Upper lobe of right lung (tissue), 1 donor: ENCODE measurements around the gene ZNF683. TPM values are rescaled to one million over a fixed set of nuclear protein-coding genes. Genes with fewer than 3 reads are reported as not detected.
A peak's percentile ranks its signal among the peaks of the same experiment; 100 is the strongest.

Experiments
- ATAC-seq: fragments of 200-7000 bp; cut with Tn5 transposase; one replicate; pipeline ENCODE4 v1.9.1; 2020; ENCODE audit warnings: mild to moderate bottlenecking, moderate library complexity
- DNase-seq: peaks from one replicate; pipeline ENCODE4 v3.0.0-alpha.2; 2020
- H3K27ac ChIP-seq: fragments of 200-600 bp; one replicate; pipeline ENCODE4 v1.8.0; 2022
- H3K27me3 ChIP-seq: fragments of 200-600 bp; one replicate; pipeline ENCODE4 v1.8.0; 2022; ENCODE audit warnings: mild to moderate bottlenecking
- H3K36me3 ChIP-seq: fragments of 200-600 bp; one replicate; pipeline ENCODE4 v1.8.0; 2022
- H3K4me1 ChIP-seq: fragments of 200-600 bp; one replicate; pipeline ENCODE4 v1.8.0; 2022
- H3K4me3 ChIP-seq: fragments of 200-600 bp; one replicate; pipeline ENCODE4 v1.8.0; 2022; ENCODE audit warnings: mild to moderate bottlenecking
- H3K9me3 ChIP-seq: fragments of 200-600 bp; one replicate; pipeline ENCODE4 v1.8.0; 2022
- CTCF ChIP-seq: fragments of 200-600 bp; IDR thresholded peaks from one replicate; pipeline ENCODE4 v1.8.0; 2022; ENCODE audit warnings: antibody characterized with exemption
- intact Hi-C: fragments of 100-400 bp; cut with DNase I; formaldehyde crosslinking; loops from one replicate; pipeline ENCODE4 v1.11.0; 2022
- total RNA-seq: library from RNA; stranded (reverse); fragmentation: NEBNext Ultra II Directional; extraction: Animal tissue kit (Norgen Biotek cat#: 25700); gene quantifications from one replicate; pipeline ENCODE4 v1.2.1, GENCODE V29; 2021
- donor health status: DM: no; HTN: yes; CAD: no; lungs with severe emphysema.

The ZNF683 gene
- total RNA-seq, 1 donor from 2014 or later = 1.1 TPM

GRCh38 chr1:26353976-26354820, 18.4 kb downstream of the ZNF683 start, which contains the start of gene CRYBG2:
Gene CRYBG2 (minus strand): TSS chr1:26354130. CDS start chr1:26346657, 7,473 bp downstream.
- no peak for TF ChIP-seq CTCF
- Histone ChIP-seq H3K9me3 (no peaks in the 10 kb centered on the region), H3K27me3 (peaks cover 23% of the 10 kb centered on the region), H3K36me3 (no peaks in the 10 kb centered on the region), H3K4me3 (no peak within 1 kb of the TSS), H3K4me1 (no peaks in the 10 kb centered on the region), H3K27ac (no peak within 1 kb of the TSS)
- peak; percentile 79 for DNase-seq
- intact Hi-C loops = no loop called here
- ATAC-seq = peak; percentile 88

DNA sequence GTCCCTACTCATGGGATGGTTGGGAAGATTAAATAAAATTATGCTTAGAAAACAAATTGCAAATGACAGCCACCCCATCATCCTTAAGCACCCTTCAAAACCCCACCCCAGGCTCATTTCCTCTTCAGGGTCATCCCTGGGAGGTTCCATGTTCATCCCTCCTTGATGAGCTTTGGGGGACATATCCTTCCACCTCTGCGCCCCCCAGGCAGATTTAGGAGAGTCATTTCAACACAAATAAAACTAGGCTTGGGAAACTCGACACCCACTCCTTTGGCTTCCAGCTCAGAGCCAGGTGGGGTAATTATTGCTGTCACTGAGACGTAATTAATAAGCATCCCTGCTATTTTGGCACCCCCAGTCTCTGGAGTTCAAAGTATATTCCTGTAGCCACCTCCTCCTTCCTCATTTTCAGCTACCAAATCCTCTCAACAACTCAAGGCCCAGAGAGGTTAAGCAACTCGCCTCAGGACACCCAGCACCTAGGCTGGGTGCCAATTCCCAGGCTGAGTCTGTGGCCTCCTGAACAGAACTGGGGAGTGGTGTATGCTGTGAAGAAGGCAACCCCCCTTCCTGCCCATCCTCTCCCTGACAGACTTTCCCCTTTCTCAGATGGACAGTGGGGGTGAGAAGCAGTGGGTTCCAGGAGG, 19.2 kb downstream of the ZNF683 start:
- H3K4me3 ChIP-seq = no peak overlapping the region

DNA sequence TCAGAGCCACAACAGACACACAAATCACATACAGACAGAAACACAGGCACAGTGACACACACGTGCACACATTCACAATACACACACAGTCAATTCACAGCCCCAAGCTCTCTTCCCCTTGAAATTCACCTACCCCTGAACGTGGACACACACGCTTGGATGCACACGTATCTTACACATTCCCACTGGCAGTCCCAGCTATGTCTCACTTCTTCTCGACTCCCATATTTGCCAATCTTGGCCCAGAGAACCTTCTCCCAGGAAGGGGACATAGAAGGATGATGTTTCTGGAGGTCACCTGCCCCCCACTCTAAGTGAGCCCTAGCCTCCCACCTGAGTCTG, 20.2 kb downstream of the ZNF683 start:
- intact Hi-C loops = no loop called here
- H3K4me1 ChIP-seq = no peaks in the 10 kb centered on the region
- no peaks in the 10 kb centered on the region for H3K36me3 ChIP-seq
- no peak overlapping the region for H3K27ac ChIP-seq
- H3K4me3 ChIP-seq = no peak overlapping the region
- DNase-seq (no peak), ATAC-seq (no peak)
- no peak for TF ChIP-seq CTCF
- H3K9me3 ChIP-seq = no peaks in the 10 kb centered on the region
- peaks cover 7% of the 10 kb centered on the region for H3K27me3 ChIP-seq

More for the DNA sequence above, 19.2 kb downstream of the ZNF683 start:
- no peaks in the 10 kb centered on the region for H3K9me3 ChIP-seq
- H3K27me3 ChIP-seq = peaks cover 16% of the 10 kb centered on the region
- intact Hi-C loops = no loop called here
- no peak for TF ChIP-seq CTCF
- H3K36me3 ChIP-seq = no peaks in the 10 kb centered on the region
- DNase-seq = no peak
- H3K27ac ChIP-seq = no peak overlapping the region
- no peak for ATAC-seq
- H3K4me1 ChIP-seq = no peaks in the 10 kb centered on the region

DNA sequence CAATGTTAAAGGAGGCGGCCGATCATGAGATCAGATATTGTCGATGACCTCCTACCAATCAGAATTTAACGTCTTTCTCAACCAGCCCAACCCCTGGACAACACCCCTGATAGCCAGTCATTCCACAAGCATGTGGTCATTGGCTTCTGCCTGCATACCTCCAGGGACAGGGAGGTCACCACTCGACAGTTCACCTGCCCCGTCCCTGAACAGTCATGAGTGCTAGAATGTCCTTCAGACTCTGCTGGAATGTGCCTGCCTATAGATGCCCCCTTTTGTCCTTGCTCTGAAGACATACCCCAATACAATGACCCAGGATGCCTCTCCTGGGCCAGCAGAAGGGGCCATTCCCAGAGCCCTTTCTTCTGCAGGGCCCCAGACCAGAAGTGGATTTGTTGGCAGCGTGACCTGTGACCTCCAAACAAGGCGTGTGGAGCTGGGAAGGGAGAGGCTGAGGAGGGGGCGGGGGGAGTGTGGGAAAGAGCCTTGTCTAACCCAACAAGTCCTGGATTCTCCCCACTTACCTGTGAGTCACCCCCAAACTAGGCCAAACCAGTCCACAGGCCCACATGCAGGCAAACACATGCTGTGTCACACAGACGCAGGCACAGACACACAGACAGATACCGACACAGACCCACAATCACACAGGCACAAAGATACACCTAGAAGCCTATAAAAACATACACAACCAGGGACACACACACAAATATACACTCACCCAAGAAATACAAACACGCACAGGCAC, 20.8 kb downstream of the ZNF683 start:
- DNase-seq (no peak), ATAC-seq (peak; percentile 71)
- no peaks in the 10 kb centered on the region for H3K36me3 ChIP-seq
- H3K27me3 ChIP-seq = peaks cover 7% of the 10 kb centered on the region
- TF ChIP-seq CTCF = no peak
- no peaks in the 10 kb centered on the region for H3K9me3 ChIP-seq
- no peak overlapping the region for H3K27ac ChIP-seq
- no peaks in the 10 kb centered on the region for H3K4me1 ChIP-seq
- H3K4me3 ChIP-seq = no peak overlapping the region
- intact Hi-C loops = no loop called here

GRCh38 chr1:26350701-26351589, 21.6 kb downstream of the ZNF683 start:
- Histone ChIP-seq H3K4me1 (no peaks in the 10 kb centered on the region), H3K36me3 (no peaks in the 10 kb centered on the region), H3K9me3 (no peaks in the 10 kb centered on the region), H3K4me3 (no peak overlapping the region), H3K27me3 (peaks cover 7% of the 10 kb centered on the region), H3K27ac (no peak overlapping the region)
- no peak for ATAC-seq
- intact Hi-C loops = no loop called here
- no peak for TF ChIP-seq CTCF
- DNase-seq = no peak
